ENCODE data around the gene KCNN3. TPM values are rescaled to one million over a fixed set of nuclear protein-coding genes. Genes with fewer than 3 reads are reported as not detected.

KCNN3 gene
- total and polyA plus RNA-seq, 2 of the 8 experiments (the other 6 are each of a cell fraction or from before 2014, with no cell fraction given) = 2.8 to 3.7 TPM

GRCh38 chr1:154745750-154746425 is 124.2 kb downstream of the KCNN3 start:
- POLR2A ChIA-PET (ENCODE audit: partially characterized antibody) = interaction anchor here (1.0 kb wide), 1 partner anchor 137 kb away, joined by 3 read pairs; no protein-coding TSS in a partner anchor
- H3K56ac ChIP-seq (replicated peaks; ENCODE audit: insufficient read length, low read depth, low read length) = no peak overlapping the region
- H2BK5ac ChIP-seq (ENCODE audit: low read depth, low read length) = no peak overlapping the region
- TF ChIP-seq SP4 (IDR thresholded peaks at IDR 0.05; ENCODE audit: low read length) = no peak
- no peak for TF ChIP-seq RBBP5 (IDR thresholded peaks at IDR 0.05; ENCODE audit: borderline replicate concordance, low read depth, low read length)
- TF ChIP-seq RFX5 (IDR thresholded peaks at IDR 0.05; ENCODE audit: borderline replicate concordance, low read depth, low read length) = no peak
- no peak for TF ChIP-seq SUZ12 (IDR thresholded peaks at IDR 0.05; ENCODE audit: low read length)
- TF ChIP-seq MAFK (IDR thresholded peaks at IDR 0.05; ENCODE audit: low read depth, low read length) = no peak
- no peak for TF ChIP-seq EGR1 (IDR thresholded peaks at IDR 0.05; ENCODE audit: borderline replicate concordance, low read depth, low read length)
- no peak for TF ChIP-seq ZNF274 (IDR thresholded peaks at IDR 0.05; ENCODE audit: borderline replicate concordance, extremely low read depth, low read length)
- no peak for TF ChIP-seq SP2 (IDR thresholded peaks at IDR 0.05; ENCODE audit: low read length)
- TF ChIP-seq CHD1 (IDR thresholded peaks at IDR 0.05; ENCODE audit: low read depth, low read length) = no peak
- H3K79me2 ChIP-seq (ENCODE audit: control insufficient read depth in 1 of 2, insufficient read depth in 2 of 2, low read length in 2 of 2) = no peaks in the 10 kb centered on the region
- H2BK15ac ChIP-seq (ENCODE audit: low read length) = no peak overlapping the region
- H3K27ac ChIP-seq (ENCODE audit: low read depth, low read length) = no peak overlapping the region
- no peak overlapping the region for H3K18ac ChIP-seq (ENCODE audit: extremely low read depth, low read length)
- H2BK20ac ChIP-seq (ENCODE audit: low read length) = no peak overlapping the region
- no peak overlapping the region for H3K14ac ChIP-seq (ENCODE audit: insufficient read length)
- H2BK12ac ChIP-seq (ENCODE audit: low read depth, low read length) = no peak overlapping the region
- no peak overlapping the region for H3K4ac ChIP-seq (replicated peaks; ENCODE audit: insufficient read length, low read depth, low read length)
- H2AK5ac ChIP-seq (ENCODE audit: low read depth, low read length) = no peak overlapping the region
- DNase-seq (ENCODE audit: low read depth in 1 of 2, low spot score in 2 of 2) (no peak), FAIRE-seq (no peak)
- 77% methylated on average over 12 of the region's 12 CpGs; no CpG with 5 or more reads in 1 of the 2 experiments for WGBS, 2 experiments (ENCODE audit: extremely low coverage in 1 of 2, insufficient coverage in 1 of 2, insufficient read length in 1 of 2, insufficient replicate concordance in 2 of 2, low coverage in 1 of 2, low lambda C conversion rate in 2 of 2, missing lambda C conversion rate in 1 of 2)
- peaks cover 3 to 4% of the 10 kb centered on the region in 2 experiments; a peak in 1 of 4 replicates for H3K9me3 ChIP-seq (ENCODE audit: insufficient read depth in 2 of 2, low read depth in 1 of 2, low read length in 1 of 2)
- no peak overlapping the region for H3K9ac ChIP-seq (replicated peaks in 1 of 4; ENCODE audit: extremely low read depth in 1 of 4, low read depth in 3 of 4, low read length in 3 of 4)
- H3K4me3 ChIP-seq (ENCODE audit: extremely low read depth in 1 of 4, insufficient read depth in 2 of 4, low read depth in 3 of 4, low read length in 4 of 4) = no peak overlapping the region
- H4K20me1 ChIP-seq (replicated peaks in 1 of 2; ENCODE audit: control insufficient read depth in 1 of 2, insufficient read depth in 2 of 2, low read length in 2 of 2) = no peaks in the 10 kb centered on the region
- no peak overlapping the region for H4K8ac ChIP-seq (ENCODE audit: extremely low read depth, insufficient read depth, low read length)
- no peak overlapping the region for H2AFZ ChIP-seq (ENCODE audit: low read length)
- no peak overlapping the region for H2BK120ac ChIP-seq (replicated peaks; ENCODE audit: low read depth, low read length)
- peaks cover 0 to 24% (median 14%) of the 10 kb centered on the region in 4 experiments; a peak in 6 of 7 replicates for H3K4me1 ChIP-seq (replicated peaks in 1 of 4; ENCODE audit: control insufficient read depth in 3 of 4, insufficient read depth in 4 of 4, low read length in 3 of 4)
- CTCF ChIA-PET (ENCODE audit: partially characterized antibody) = interaction anchor here (0.6 to 5.6 kb wide), 14 partner anchors 15 to 372 kb away, joined by 3 to 30 read pairs (median 6); no protein-coding TSS in a partner anchor
- no peaks in the 10 kb centered on the region for H3K27me3 ChIP-seq (replicated peaks in 1 of 4; ENCODE audit: control insufficient read depth in 3 of 4, extremely low read depth in 1 of 4, insufficient read depth in 3 of 4, low read length in 3 of 4)
- H4K5ac ChIP-seq (ENCODE audit: insufficient read length, low read depth, low read length) = no peak overlapping the region
- H3K23ac ChIP-seq (ENCODE audit: insufficient read length) = no peak overlapping the region
- no peak overlapping the region for H4K91ac ChIP-seq (replicated peaks; ENCODE audit: insufficient read length, low read length)
- H3K36me3 ChIP-seq (ENCODE audit: control insufficient read depth in 2 of 4, insufficient read depth in 4 of 4, low read length in 3 of 4) = no peaks in the 10 kb centered on the region; a peak in 2 of 8 replicates
- H3K23me2 ChIP-seq (ENCODE audit: low read depth, low read length) = no peaks in the 10 kb centered on the region
- no peak overlapping the region for H3K4me2 ChIP-seq (ENCODE audit: insufficient read depth in 1 of 2, low read depth in 2 of 2, low read length in 2 of 2)
- no peaks in the 10 kb centered on the region for H3K79me1 ChIP-seq (ENCODE audit: low read depth, low read length)
